ENCODE data around the gene SGCA.

The SGCA gene

DNA sequence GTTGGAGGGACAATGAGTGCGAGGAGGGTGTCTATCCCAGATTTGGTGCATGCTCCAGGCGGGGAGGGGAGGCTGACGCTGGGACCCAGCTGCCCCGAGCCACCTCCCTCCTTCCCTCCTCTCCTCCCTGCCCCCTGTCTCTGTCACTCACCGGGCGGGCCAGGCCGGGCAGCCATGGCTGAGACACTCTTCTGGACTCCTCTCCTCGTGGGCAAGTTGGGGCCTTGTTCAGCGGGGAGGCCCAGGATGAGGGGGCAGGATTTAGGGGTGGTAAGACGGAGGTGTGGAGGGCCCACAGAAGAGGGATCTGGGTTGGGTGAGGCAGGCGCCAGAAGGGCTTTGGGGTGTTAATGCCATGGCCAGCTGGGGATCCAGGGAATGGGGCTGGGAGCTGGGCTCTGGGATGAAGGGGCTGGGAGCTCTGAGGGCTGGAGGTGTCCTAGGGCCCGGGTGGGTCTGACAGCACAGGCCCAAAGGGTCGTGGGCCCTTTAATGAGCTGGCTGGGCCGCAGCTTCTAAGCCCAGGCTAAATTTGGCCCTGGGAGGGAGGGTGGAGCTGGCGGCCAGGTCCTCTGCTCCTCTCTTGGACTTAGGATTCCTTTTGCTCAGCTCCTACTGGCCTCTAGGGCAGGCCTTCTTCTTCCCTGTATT lies at the start of gene SGCA:
Gene SGCA, plus strand, starts transcription at position 139 of the 651 bp plus-strand sequence. Its CDS starts 36 bp downstream, at position 175.
- no peak for DNase-seq

DNA sequence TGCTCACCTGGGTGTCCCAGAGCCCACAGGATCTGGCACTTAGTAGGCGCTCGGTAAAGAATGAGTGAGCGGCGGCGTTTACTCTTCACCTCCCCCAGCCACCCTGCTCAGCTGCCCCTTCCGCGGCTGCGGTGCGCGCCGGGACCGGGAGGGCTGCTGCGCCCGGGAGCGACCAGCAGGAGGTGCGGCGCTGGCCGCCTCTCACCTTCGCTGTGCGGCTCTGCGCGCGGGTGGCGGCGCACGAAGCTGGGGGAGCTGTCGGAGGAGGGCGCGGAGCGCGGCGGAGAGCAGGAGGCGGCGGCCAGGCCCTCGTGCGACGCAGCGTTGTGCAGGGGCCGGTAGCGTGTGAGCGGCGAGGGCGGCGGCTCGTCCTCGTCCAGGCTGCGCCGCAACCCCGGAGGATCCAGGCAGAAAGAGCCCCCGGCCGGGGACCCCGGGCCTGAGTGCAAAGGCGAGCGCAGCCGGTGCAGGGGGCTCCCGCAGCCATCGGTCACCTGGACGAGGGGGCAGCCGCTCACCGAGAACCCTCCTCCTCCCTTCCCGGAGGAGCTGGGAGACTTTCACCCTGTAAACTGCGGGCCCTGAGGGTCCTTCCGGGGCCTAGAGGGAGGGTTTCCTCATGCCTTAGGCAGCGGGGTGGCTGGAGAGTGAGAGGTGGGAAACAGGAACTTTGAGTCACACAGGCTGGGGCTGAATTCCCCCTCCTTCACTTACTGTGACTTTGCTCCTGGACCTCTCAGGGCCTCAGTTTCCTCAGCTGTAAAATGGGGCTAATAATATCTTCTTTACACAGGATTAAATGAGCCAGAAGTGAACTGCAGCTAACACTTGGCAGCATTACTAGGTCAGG lies 48.4 kb upstream of the SGCA start:
- DNase-seq: peak; percentile 73

DNA sequence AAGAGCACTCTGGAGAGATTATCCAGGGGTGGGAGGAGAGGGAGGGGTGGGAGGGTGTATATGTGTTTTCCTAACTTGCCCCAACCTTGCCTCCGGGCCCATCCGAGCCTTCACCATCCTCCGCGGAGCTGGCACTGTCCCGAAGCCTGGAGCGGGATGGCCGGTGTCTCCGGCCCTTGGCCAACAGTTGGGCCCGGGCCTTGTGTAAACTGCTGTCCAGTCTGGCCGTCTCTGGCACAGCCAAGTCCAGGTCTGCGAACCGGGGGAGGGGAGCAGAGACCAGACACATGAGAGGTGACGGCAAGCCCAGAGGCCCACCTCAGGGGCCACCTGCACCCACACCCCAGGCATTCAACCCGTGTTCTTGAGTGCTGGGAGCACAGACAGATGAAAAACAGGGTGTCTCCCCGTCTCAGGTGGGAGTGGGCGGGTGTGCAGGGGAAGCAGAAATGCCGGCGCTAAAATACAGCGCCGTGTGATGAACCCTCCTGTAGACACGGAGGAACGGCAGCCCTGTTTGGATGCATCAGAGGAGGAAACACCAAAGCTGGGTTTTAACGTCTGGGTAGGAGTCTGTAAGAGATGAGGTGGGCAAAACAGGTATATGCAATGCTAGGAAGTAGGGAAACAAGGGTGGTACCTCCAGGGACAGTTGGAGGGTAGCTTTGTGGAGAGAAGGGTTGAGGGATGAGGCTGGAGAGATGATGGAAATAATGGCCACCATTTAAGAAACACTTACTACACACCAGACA lies 47.6 kb upstream of the SGCA start:
- no peak for DNase-seq

DNA sequence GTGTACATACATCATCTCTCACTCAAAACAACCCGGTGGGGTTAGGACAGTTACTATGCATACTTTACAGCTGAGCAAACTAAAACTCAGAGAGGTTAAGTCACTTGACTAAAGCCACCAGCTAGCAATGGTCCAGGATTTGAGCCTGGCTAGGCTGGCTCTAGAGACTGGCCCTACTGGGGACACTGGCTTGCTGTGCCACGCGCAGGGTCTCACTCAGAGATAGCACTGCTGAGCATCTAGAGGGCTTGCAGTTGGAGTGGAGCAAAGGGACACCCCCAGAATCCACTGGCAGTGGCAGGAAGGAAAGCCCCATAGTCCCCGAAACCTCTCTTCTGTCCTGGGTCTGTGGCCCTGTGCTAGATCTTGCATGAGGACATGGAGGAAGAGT lies 47.0 kb upstream of the SGCA start:
- no peak for DNase-seq

DNA sequence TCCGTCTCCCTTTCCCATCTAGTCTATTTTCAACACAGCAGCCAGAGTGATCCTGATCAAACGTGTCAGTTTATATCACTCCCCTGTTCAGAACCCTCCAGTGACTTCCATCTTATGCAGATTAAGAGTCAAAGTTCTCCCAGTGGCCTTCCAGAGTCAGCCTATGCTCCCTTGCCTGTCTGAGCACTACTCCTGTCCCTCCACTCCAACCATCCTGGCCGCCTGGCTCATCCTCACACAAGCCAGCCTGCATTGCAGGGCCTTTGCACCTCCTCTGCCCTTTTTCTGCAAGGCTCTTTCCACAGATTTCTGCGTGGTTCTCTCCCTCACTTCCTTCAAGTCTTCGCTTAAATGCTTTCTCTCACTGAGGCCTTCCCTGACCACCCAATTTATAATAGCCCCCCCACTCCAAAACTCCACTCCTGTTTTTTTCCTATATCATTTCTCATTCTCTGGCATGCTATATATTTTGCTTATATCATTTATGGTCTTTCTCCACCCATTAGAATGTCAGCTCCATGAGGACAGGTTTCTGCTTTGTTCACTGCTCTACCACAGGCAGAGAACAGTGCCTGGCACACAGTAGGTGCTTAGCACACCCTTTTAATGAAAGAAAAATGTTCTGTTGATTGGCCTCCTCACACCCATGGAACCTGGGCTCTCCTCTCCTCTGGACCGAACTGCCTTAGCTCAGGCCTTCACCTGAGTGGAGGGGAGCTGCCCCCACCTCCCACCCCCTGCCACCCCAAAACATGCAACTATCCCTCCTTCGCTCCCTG lies 45.1 kb upstream of the SGCA start:
- no peak for DNase-seq

DNA sequence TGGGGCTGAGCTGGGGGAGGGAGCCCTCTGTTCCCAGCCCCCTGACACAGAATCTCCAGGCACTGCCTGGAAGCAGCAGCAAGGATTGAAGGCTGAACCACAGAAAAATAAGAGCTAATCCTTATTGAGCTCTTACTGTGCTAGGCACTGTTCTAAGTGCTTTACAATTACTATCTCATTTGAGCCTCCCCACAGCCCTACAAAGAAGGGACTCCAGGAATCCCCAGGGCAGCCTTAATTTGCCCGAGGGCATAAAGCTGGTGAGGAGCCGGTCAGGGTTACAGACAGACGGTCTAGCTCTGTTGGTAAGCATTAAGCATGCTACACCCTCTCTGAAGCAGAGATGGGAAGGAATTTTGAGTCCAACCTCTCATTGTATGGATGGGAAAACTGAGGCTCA lies 42.9 kb upstream of the SGCA start:
- DNase-seq: no peak

DNA sequence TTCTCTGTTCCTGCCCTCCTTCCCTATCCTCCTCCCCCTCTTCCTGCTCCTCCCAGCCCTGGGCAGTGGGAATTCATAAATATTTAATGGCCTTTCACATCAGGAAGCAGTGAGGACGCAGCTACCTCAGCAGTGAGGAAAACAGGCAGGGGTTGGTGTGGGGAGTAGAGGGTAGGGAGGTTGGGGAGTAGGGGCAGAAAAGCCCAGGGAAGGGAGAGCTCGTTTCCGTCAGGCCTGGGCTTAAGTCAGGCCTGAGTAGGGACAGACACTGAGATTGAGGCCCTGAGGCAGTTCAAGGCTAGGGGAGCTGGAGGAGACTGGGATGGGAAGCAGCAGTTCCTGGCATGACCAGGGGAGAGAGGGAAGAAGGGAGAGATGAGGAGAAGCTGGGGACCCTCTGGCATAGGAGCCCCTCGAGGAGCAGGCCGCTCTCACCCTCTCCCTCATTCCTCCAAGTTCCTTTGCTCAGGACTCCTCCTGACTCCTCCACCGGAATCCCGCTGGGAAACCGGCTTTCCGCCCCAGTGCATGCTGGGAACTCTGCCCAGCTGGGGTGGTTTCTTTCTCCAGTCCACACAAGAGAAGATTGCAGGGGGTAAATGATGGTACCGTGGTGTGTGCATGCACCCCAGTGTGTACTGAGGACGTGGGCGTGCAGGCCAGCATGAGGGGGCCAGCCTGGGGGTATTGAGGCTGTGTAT lies 42.0 kb upstream of the SGCA start:
- DNase-seq: peak; percentile 81

DNA sequence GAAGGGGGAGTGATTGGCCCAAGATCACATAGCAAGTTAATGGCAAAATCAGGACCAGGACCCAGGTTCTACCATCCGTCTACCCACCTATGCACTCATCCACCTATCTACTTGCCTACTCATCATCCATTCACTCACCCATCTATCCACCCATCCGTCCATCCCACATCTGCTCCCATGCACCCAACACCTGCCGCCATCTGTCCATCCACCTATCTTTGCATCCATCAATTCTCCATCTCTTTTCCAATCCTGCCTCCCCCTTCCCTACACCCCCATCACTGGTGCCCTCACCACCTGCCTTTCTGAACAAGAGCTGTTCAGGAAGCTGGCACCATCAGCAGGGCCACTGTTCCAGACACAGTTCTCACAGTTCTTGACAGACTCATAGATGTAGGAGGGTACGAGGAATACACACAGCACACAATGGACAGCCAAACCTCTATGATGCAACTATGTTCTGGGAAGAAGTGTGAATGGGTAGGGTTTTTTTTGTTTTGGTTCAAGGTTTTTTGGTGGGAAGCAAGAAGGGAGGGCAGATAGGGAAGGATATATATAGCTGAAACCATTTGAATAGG lies 40.3 kb upstream of the SGCA start:
- no peak for DNase-seq

DNA sequence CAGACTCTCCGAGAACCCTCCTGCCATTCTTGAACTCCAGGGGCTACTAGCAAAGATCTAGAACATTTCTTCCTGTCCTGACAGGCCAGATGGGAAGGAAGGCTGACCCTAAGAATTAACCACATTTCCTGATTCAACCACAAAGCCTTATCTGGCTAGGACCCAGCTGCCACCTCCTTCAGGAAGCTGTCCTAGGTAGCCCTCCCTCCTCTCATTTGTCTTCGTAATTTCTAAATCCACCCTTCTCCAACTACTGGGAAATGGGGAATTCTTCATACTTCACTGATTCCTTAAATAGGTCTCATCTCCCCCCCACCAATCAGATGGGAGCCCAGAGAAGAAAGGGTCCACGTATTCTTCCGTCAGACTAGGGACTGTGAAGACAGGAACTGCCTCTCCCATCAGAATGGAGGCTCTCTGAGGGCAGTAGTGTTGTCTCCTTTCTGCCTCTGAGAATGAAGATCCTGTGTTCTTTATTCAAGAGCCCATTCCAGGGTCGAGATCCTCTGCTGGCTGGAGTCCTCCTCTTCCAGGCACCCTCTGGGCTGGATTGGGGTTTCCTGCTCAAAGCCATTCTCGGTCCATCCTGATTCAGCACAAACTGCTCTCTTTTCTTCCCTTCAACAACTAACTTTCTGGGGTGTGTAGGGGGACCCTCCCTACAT lies 38.0 kb upstream of the SGCA start:
- no peak for DNase-seq

DNA sequence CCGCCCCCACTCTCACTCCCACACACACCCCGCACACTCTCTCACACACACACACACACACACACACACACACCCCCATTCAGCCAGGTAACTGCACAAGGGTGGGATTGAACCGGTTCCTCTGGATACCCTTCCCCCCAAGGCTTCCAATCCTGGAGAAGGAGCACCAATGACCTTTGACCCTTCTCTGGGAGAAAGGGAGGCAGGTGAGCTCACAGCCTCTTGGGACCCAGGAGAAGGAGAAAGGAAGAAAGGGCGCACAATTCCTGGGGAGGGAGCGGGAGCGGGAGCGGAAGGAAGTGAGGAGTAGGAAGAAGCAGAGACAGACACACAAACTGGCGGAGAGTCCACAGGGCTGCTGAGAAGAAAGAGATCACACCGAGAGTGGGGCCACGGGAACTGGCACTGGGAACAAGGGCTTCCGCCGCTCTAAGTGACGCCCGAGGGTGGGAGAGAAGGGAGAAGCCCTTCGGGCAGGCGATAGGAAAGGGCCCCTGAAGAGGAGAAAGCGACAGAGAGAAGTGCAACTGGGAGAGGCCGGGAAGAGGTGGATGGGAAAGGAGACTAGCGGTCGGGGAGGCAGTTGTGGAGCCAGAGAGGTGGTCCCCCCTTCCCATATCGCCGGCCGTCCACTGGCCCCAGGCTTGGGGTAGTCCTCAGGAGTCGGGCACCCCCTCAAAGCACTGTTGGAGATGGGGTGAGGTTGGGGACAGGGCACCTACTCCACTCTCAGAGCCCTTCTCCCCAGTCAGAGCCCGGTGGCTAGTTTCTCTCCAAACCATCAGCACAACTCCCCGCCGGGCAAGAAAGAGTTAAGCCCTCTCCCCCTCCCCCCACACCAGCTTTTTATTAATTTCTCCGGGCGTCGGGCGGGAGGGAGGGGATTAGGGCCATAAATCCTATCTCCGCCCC lies 37.1 kb upstream of the SGCA start:
- DNase-seq: no peak

DNA sequence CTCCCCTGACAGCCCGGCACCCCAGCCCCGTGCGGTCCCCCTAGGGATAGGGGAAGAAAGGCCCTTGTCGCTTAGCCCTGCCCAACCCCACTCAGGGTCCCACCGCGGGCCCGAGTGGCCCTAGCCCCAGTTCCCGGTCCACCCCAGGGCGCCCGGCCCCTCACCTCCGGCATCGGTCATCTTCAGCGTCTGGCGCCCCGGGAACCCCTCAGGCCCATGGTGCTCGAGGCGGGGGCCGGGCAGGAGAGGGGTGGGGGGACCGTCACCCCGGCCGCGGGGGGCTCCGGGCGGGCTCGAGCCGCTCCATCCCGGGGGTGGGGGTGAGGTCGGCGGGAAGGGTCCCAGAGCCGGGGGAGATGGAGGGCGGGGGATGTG lies 36.5 kb upstream of the SGCA start:
- no peak for DNase-seq

DNA sequence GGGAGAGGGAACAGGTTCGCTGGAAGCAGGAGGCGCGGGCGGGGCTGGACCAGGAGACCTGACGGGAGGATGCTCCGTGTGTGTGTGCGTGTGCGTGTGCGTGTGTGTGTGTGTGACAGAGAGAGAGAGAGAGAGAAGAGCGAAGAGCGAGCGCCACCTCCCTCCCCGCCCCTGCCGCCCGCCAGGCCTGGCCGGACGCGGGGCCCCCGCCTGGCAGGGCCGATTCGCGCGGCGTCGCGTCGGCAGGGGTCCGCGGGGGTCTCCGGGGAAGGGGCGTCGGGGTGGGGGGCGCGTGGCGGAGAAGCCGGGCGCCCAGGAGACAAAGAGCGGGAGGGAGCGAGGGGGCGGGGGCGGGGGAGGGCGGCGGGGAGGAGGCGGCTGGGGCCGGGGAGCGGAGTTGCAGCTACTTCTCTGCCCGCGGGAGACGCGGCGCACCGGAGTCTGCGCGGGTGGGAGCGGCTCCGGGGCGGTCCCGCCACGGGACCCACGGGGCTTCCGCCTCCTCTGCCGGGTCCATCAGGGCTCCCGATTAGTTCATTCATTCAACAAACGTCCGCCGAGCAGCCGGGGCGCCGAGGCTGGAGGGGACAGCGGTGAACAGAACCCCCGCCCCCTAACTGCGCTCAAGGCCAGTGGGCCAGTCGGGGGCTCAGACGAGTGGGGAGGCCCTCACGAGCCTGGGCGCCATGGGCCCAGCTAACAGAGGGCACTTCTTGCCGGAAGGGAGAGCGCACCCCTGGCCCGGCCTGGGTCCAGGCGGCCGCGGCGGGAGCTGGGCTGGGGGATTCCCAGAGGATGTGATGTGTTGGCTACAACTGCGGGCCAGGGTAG lies 35.9 kb upstream of the SGCA start, which contains the start of gene SAMD14:
Gene SAMD14, minus strand, starts transcription at position 433 of the 831 bp plus-strand sequence. CDS start 5,201 bp downstream, outside the sequence.
- no peak for DNase-seq

DNA sequence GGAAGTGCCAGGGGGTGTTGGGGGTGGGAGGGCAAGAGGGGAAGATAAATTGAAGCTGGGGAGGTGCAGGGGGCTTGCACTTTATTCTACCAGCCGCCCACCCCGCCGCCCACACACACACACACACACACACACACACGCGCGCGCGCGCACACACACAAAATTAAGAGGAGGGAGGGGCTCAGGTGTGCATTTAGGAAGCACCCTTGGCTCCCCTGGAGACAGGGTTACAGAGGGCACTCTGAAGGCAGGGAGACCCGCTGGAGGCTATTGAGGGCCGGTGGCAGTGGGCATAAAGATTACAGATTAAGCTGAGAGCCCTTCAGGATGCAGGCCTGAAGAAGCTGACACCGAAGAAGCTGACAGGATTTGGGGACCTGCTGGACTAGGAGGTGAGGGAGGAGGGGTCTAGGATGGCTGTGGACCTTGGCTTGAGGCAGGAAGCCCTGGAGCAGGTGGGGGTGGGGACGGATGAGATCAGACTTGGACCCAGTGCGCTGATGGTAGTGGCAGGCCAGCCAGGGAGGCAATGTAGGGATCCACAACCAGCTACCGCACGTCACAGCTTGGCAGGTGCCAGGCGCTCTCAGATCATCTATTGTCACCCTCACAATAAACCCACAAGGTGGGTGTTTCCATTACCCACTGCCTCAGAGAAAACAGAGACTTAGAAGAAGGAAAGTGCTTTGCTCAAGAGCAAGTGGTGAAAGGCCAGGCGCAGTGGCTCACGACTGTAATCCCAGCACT lies 35.1 kb upstream of the SGCA start:
- peak; percentile 38 for DNase-seq

DNA sequence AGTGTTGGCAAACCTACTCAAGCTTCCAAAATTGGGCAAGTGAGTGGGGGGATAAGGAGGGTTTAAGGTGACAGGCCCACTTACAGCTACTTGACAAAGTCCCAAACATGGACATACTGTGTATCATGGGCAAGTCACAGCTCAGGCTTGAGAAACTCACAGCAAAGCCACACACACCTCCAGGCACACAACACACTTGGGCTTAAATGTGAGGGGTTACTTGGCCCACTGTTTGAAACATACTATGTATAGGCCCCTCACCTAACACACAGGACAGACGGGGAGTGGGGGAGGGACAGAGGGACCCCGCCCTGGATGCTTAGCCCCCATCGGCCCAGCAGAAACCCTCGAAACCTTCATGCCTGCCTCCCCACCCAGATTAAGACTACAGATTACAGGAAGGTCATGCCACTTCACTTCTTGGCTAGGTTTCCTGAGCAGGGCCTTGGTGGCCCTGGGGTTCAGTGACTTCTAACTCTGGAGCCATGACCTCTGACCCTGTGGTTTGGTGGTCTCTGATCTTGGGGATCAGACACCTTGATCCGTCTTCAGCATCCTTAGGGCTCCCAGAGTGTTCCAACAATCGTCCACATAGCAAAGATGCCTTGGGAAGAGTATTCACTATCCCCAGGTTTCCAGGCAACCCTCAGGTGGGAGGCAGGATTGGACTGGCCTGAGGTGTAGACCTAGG lies 33.6 kb upstream of the SGCA start:
- DNase-seq: no peak

DNA sequence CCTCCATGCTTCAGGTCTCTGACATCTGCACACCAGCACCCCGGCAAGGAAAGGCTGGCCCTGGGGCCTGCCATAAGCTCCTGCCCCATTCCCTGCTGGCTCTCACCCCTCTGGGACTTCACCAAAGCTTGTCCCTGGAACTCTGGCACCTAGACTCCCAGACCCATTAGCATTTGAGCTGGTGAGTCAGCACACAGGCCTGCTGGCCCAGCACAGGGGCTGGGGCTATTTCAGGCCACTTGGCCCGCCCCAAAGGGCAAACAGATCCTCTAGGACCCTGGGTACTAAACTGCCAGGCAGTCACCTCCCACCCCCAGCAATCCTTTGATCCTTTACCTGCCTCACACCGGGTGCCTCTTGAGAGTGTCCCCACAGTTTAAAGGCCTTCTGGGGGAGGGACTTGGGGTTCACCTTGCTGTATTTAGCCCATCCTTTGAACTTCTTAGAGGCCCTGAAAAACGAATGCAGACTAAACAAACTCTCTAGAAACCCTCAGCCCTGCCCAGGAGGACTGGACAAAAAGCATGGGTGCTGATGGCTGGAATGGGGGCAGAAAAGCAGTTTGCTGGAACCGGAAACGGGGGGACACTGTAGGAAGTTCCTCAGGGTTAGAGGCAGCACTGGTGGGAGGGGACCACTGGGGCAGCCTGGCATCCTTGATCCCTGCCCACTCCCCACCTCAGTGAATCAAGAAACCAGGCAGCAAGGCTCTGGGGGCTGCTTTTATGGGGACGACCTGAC lies 32.6 kb upstream of the SGCA start:
- no peak for DNase-seq

DNA sequence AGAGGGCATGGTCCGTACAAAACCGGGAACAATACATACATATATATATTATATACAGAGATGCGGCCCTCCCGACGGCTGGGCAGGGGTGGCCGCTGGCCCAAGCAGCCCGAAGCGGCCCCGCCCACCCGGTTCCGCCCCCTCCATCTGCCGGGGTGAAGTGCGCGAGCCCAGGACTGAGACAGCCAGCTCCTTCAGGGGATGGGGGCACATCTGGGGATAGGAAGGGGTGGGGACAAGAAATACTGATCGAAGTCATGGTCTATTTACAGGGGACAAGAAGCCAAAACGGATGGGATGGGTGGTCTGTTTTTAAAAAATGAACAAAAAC lies 32.1 kb upstream of the SGCA start:
- DNase-seq: no peak

Measured in DMS153 (cell line).